ENCODE results near the gene ASTN2.

ASTN2 gene

DNA sequence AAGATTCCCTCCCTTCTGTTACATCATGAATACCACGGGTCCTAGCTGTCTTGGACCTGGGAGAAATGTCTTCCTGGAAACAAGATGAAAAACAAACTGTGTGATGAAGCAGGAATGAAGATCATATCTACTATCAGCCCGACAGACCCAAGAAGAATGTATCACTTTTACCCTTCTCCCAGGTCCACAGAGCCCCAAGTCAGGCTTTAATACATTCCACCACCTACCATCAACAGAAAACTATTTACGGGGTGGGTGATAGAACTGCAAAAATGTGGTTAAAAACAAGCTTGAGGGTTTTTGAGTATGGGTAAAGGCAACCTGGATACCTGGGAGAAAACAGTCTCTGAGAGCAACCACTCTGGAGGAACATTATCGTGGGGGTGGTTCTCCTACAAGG lies 400.8 kb downstream of the ASTN2 start:
- no peak for DNase-seq (ENCODE audit: low spot score)

DNA sequence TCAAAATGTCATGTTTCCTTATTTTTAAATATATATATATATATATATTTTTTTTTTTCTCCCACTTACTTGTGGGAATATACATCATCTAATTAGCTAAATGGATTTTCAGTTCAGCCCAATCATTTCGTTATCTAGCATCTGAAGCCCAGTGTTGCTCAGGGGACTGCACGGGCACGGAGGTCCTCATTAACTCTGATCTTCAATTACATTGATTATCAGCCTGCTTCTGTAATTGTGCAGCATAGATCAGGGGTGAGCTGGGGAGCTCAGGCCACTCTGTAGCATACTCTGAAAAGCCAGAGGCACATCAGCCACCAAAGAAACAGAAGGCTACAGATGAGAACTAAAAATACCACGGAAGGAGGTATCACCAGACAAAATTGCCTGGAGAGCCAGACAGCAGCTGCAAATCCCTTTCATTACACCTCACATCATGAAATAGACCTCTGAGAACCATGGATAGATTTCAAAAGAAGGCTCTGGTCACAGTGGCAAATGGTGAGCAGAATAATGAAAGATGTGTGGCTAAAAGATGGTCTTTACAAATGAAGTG lies 401.3 kb downstream of the ASTN2 start:
- DNase-seq (ENCODE audit: low spot score), result no peak

- DNase-seq (ENCODE audit: low spot score), result no peak
Observed at GRCh38 chr9:117010061-117010460, 404.8 kb downstream of the ASTN2 start.

DNA sequence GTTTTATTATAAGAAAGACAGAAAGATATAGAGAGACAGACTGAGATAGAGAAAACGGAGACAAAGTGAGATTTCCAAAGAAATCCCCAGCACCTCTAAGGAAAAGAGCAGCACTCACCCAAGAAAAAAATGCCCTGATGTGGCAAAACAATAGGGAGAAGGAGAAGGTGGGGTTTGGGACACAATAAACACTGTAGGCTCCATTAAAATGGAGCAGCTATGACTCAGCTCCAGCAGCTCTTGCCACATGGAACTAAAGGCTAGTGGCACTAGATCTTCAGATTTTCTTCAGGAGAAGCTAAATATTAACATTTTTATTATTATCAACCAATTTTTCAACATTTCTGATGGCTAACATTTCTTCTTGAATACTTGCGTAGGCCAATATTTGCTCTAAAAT lies 406.0 kb downstream of the ASTN2 start:
- DNase-seq (ENCODE audit: low spot score), result no peak

DNA sequence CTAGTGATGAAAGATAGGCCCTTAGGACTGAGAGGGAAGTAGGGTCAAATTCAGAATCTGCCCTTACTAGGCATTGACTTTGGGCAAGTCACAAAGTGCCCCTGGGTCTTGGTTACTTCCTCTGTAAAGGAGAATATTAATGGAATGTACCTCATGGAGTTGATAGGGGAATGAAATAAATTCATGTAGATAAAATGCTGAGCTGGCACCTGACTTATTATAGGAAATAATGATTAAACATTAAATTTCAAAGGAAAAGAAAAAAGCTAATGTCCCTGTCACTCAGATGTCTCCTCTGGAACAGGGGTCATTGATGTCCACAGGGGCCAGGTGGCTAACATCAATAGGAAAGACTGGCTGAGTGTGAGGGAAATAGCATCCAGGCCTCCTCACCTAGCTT lies 406.4 kb downstream of the ASTN2 start:
- DNase-seq (ENCODE audit: low spot score), result no peak

DNA sequence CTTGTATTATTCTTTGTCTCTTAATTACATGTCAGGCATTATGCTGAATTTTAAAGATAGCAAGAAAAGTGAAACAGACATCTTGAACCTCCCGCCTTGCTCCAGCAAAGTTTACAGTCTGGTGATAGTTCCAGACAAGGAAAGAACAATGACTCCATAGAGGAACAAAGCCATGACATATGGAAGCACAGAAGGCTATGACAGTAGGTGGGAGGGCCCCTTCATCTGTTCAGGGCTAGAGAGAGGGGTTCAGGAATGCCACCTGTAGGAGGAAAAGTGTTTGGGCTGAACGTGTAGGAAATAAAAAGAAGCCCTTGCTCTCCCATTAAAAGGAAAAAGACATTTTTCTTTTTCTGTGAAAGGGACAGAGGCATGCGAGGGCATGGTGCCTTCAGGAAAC lies 412.2 kb downstream of the ASTN2 start:
- DNase-seq (ENCODE audit: low spot score), result no peak

- DNase-seq (ENCODE audit: low spot score), result no peak
Observed at GRCh38 chr9:117000834-117001233, 414.0 kb downstream of the ASTN2 start.

DNA sequence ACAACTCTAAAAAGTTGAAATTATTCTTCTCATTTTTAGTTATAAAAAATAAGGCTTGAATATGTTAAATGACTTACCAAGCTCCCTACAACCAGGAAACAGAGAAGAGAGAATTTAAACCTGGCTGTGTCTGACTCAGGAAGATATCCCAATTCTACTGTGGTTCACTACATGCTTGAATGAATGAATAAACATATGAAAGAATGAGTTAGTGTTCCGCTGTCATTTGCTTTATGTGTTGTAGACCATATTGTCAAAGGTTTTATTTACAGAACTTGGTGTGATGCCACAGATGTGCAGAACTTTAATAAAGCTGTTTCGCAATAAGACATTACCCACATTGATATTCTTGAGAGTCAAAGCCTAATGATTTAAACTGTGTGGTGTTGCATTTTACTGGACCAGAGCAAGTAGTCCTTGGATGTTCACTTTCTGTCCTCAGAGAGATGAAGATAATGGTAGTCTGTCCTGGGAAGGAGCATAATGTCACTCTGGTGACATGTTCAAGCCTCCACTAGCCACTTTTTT lies 414.6 kb downstream of the ASTN2 start:
- DNase-seq (ENCODE audit: low spot score), result no peak

- DNase-seq (ENCODE audit: low spot score), result peak; percentile 7
Observed at GRCh38 chr9:116998305-116998704, 416.6 kb downstream of the ASTN2 start.

DNA sequence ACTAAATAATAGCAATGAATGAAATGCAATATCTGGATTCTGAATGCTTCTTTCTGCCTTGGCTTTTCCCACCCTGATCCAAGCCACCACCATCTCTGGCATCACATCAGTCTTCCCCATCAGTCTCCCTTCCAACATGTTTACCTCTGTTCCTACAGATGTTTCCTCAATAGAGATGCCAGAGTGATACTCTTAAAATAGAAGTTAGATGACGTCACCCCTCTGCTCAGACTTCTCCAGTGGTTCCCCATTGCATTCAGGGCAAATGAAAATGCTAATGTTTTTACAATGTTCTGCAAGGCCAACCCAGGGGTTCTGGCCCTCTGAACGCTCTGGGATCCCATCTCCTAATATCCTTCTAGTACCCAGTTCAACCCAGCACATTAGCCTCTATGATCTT lies 422.0 kb downstream of the ASTN2 start:
- no peak for DNase-seq (ENCODE audit: low spot score)

- DNase-seq (ENCODE audit: low spot score), result no peak
Observed at GRCh38 chr9:116991051-116991450, 423.8 kb downstream of the ASTN2 start.

- no peak for DNase-seq (ENCODE audit: low spot score)
Observed at GRCh38 chr9:116990592-116990991, 424.3 kb downstream of the ASTN2 start.

GRCh38 chr9:116987721-116988485 lies 427.0 kb downstream of the ASTN2 start:
- DNase-seq (ENCODE audit: low spot score), result no peak

GRCh38 chr9:116986015-116986414 lies 428.8 kb downstream of the ASTN2 start:
- no peak for DNase-seq (ENCODE audit: low spot score)

GRCh38 chr9:116985596-116985995 lies 429.3 kb downstream of the ASTN2 start:
- DNase-seq (ENCODE audit: low spot score), result no peak

GRCh38 chr9:116984111-116984510 lies 430.7 kb downstream of the ASTN2 start:
- no peak for DNase-seq (ENCODE audit: low spot score)

DNA sequence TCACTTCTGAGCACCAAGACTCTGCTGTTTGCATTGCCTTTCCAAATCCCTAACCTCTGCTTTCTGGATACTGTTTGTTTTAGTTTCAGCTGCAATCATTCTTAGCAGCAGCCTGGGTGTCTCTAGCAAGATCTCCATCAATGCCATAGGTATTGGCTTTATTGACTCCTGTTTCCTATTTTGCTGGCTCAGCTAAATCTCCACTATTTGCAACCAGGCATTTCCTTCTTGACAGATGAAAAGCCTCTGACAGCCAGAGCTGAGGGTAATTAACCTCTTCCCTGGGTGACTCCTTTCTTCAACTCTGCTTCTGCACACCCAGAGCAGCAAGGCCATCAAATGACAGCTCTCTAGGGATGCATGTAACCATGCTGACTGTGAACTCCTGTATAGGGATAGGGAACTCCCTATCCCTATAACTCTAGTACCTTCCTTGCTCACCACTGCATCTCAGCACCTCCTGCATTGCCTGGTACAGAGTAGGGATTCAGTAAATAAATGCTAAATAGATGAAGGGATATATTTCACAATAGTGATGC lies 434.2 kb downstream of the ASTN2 start:
- no peak for DNase-seq (ENCODE audit: low spot score)

- DNase-seq (ENCODE audit: low spot score), result no peak
Observed at GRCh38 chr9:116979456-116979855, 435.4 kb downstream of the ASTN2 start.

GRCh38 chr9:116978155-116978554 lies 436.7 kb downstream of the ASTN2 start:
- DNase-seq (ENCODE audit: low spot score), result no peak

GRCh38 chr9:116975126-116975525 lies 439.7 kb downstream of the ASTN2 start:
- DNase-seq (ENCODE audit: low spot score), result no peak

DNA sequence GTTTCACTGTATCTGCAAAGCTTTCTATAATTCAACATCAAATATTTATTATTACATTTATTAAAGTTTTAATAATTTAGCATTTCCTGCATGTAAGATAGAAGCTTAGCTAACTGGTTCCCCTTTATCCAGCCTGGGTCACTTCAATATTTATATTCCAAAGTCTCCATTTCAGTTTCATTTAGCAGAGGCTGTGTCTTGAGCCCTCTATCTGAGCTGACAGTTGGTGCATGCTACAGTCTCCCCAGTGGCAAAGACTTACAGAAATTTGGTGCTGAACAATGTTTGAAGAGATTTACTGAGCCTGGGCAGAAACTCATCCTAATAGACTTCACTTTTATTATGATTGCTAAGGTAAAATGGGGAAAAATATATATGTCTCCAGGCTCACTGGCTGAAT lies 448.7 kb downstream of the ASTN2 start:
- no peak for DNase-seq (ENCODE audit: low spot score)

DNA sequence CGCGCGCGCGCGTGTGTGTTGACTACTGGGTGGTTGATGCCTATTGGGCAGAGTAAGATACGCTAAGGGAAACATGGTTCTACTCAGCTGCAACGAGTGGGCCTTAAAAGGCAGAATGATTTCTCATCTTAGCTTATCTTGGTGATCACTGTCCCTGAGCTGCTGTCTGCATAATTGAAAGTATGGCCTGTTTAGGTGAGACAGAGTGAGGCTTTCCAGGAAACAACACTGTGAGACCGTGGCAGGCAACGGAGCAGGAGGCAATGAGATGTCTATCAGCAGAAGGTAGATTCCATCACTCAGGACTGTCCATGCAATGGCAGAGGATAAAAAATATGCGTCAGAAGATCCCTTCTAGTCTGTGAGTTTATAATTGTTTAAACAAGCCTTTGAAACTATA lies 450.6 kb downstream of the ASTN2 start:
- DNase-seq (ENCODE audit: low spot score), result no peak

- no peak for DNase-seq (ENCODE audit: low spot score)
Observed at GRCh38 chr9:116959809-116960208, 455.0 kb downstream of the ASTN2 start.

GRCh38 chr9:116958881-116959280 lies 456.0 kb downstream of the ASTN2 start:
- DNase-seq (ENCODE audit: low spot score), result no peak

Measured in AG08395 (cell line).